Measurements from ENCODE around the gene DGKD.

- no peak for TF ChIP-seq POLR2A (IDR thresholded peaks at IDR 0.05)
- TF ChIP-seq CTCF (IDR thresholded peaks at IDR 0.05 in 4 of 5, conservative IDR thresholded peaks at IDR 0.05 in 1 of 5) = no peak
Observed at GRCh38 chr2:233328922-233329321, 25.4 kb upstream of the DGKD start.
